Skeletal muscle tissue (tissue), 4 donors: ENCODE data around the gene C10orf67. TPM values are rescaled to one million over a fixed set of nuclear protein-coding genes. Genes with fewer than 3 reads are reported as not detected.

ENCODE experiments used
- H3K27ac ChIP-seq: one replicate; pipeline ENCODE4 v1.7.0; 2013; ENCODE audit warnings: mild to moderate bottlenecking, low read depth, low read length, inconsistent platforms
- H3K27me3 ChIP-seq, 3 donors: one replicate each; pipeline ENCODE4 v1.7.0; 2013; ENCODE audit warnings: low read length in 3 of 3; ENCODE audit not compliant: control insufficient read depth in 3 of 3, insufficient read depth in 3 of 3
- H3K36me3 ChIP-seq, 3 donors: one replicate each; pipeline ENCODE4 v1.7.0; 2013; ENCODE audit warnings: low read length in 3 of 3; ENCODE audit not compliant: control insufficient read depth in 3 of 3, insufficient read depth in 3 of 3
- H3K4me1 ChIP-seq, 3 donors: one replicate each; pipeline ENCODE4 v1.7.0; 2013; ENCODE audit warnings: low read length in 3 of 3, mild to moderate bottlenecking in 3 of 3; ENCODE audit not compliant: control insufficient read depth in 3 of 3, insufficient read depth in 3 of 3
- H3K4me3 ChIP-seq, 3 donors: one replicate each; pipeline ENCODE4 v1.7.0; 2013; ENCODE audit warnings: low read length in 3 of 3
- H3K9ac ChIP-seq, 3 donors: one replicate each; pipeline ENCODE4 v1.7.0; 2013; ENCODE audit warnings: low read length in 3 of 3, mild to moderate bottlenecking in 3 of 3, moderate library complexity in 2 of 3, low read depth in 1 of 3
- H3K9me3 ChIP-seq, 3 donors: one replicate each; pipeline ENCODE4 v1.7.0; 2013; ENCODE audit warnings: low read length in 3 of 3; ENCODE audit not compliant: control insufficient read depth in 3 of 3
- total RNA-seq: library from RNA; depleted of rRNA; stranded (reverse); fragments of >200 nt; gene quantifications from one replicate; pipeline ENCODE4 v1.2.3, GENCODE V29; 2014
- donor health status: Osteomylitis.

Gene C10orf67
- total RNA-seq, 1 donor from 2014 or later: under 0.01 TPM

DNA sequence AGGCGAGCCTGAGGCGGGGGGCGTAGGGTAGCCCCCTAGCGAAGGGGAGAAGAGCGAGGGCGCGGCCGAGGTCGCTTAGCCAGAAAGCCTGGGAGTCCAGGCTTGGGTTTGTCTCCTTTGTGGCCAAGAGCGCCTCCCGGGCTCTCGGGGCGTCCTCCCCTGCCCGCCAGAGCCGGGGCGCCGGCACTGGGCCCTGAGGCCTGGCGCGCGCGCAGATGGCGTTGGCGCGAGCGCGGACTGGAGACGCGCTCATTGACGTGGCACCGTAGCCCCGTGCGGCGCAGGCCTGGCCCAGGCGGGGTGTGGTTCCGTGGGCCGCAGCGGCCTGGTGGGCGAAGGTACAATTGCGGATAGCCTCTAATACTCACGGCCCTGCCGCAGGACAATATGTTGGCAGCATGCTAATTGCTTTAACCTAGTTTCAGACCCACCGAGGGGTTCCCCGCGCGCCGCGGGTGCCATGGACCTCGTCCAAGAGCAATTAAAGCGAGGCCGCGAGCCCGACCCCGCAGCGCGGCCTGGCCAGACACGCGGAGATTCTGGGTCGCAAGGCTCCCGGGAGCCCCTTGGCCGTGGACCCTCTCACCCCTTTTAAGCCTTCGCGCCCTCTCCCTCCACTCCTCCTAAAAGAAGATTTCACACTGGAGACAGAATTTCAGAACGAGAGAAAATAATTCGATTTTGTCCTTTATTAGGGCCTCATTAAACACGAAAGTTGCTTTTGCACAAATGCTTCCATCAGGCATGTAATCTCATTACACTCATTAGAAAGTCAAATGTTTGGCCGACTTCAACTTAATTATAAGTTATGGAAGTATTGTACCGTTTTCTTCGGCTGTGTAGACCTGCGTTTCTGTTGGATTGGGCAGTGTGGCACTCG lies 149.4 kb downstream of the C10orf67 start:
- Histone ChIP-seq H3K27me3 (peaks cover 68 to 85% (median 74%) of the 10 kb centered on the region in 3 donors), H3K4me3 (no peak overlapping the region), H3K4me1 (peaks cover 0 to 2% (median 0%) of the 10 kb centered on the region in 3 donors), H3K27ac (no peak overlapping the region), H3K9me3 (no peaks in the 10 kb centered on the region), H3K9ac (no peak overlapping the region), H3K36me3 (no peaks in the 10 kb centered on the region)

DNA sequence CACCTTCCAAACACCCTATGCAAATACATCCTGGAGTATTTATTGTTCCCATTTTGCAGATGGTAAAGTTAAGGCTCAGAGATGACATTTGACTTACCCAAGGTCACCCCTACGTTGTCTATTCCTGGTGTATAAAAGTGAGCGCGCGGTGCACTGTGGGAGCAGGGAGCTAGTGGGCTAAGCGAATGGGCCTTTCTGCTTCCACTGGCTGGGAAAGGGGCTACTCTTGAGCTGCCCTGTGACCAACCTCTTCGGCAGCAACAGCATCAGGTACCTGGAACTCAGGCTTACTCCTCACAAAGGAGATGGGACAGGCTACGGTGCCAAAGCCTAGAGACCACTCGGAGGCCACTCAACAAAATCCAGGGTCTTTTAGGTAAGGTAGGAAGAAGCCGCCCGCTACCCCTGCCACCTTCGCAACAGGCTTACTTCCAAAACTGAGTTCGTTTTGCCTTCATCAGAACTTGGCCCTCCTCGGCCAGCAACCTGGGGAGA lies 150.1 kb downstream of the C10orf67 start:
- Histone ChIP-seq H3K27ac (no peak overlapping the region), H3K9ac (no peak overlapping the region), H3K4me1 (peaks cover 0 to 2% (median 0%) of the 10 kb centered on the region in 3 donors), H3K27me3 (peaks cover 66 to 83% (median 71%) of the 10 kb centered on the region in 3 donors), H3K4me3 (no peak overlapping the region), H3K9me3 (no peaks in the 10 kb centered on the region), H3K36me3 (no peaks in the 10 kb centered on the region)

DNA sequence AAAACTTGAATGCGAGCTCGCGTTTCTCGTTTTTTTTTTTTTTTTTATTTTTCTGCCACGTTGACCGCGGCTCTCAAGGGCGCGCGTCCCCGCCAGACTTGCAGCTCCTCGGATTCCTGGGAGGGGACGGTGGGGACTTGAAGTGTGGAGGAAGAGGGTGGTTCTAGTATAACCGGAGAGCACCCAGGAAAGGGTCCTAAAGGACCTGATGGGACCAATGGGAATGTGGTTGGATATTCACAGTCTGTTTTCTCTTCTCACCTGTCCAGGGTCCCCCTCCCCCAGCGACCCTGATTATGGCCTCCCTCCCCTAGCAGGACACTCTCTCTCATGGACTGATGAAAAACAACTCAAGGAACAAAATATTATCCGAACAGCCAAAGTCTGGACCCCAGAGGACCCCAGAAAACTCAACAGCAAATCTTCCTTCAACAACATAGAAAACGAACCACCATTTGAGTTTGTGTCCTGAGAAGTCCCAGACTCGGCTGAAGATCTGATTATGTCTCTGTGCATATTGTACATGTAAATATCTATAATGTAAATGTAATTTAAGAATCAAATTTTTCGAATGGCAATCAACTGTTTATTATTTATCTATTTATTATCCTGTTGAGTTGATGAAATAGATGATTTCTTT lies 151.0 kb downstream of the C10orf67 start:
- H3K4me1 ChIP-seq: no peaks in the 10 kb centered on the region
- no peak overlapping the region for H3K4me3 ChIP-seq
- H3K9me3 ChIP-seq: no peaks in the 10 kb centered on the region
- no peak overlapping the region for H3K9ac ChIP-seq
- H3K27me3 ChIP-seq: peaks cover 65 to 83% (median 72%) of the 10 kb centered on the region in 3 donors
- no peaks in the 10 kb centered on the region for H3K36me3 ChIP-seq
- no peak overlapping the region for H3K27ac ChIP-seq

DNA sequence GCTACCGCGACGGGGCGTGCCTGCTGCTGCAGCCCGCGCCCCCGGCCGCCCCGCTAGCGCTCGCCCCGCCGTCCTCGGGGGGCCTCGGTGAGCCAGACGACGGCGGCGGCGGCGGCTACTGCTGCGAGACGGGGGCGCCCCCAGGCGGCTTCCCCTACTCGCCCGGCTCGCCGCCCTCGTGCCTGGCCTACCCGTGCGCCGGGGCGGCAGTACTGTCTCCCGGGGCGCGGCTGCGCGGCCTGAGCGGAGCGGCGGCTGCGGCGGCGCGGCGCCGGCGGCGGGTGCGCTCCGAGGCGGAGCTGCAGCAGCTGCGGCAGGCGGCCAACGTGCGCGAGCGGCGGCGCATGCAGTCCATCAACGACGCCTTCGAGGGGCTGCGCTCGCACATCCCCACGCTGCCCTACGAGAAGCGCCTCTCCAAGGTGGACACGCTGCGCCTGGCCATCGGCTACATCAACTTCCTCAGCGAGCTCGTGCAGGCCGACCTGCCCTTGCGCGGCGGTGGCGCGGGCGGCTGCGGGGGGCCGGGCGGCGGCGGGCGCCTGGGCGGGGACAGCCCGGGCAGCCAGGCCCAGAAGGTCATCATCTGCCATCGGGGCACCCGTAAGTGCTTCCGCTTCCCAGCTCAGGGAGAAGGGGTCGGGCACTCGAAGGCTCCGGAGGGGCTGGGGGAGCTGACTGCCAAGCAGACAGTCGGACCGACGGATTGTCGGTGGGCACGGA lies 151.7 kb downstream of the C10orf67 start:
- Histone ChIP-seq H3K27me3 (peaks cover 66 to 87% (median 78%) of the 10 kb centered on the region in 3 donors), H3K9me3 (no peaks in the 10 kb centered on the region), H3K36me3 (no peaks in the 10 kb centered on the region), H3K9ac (no peak overlapping the region), H3K4me1 (no peaks in the 10 kb centered on the region), H3K4me3 (no peak overlapping the region), H3K27ac (no peak overlapping the region)

DNA sequence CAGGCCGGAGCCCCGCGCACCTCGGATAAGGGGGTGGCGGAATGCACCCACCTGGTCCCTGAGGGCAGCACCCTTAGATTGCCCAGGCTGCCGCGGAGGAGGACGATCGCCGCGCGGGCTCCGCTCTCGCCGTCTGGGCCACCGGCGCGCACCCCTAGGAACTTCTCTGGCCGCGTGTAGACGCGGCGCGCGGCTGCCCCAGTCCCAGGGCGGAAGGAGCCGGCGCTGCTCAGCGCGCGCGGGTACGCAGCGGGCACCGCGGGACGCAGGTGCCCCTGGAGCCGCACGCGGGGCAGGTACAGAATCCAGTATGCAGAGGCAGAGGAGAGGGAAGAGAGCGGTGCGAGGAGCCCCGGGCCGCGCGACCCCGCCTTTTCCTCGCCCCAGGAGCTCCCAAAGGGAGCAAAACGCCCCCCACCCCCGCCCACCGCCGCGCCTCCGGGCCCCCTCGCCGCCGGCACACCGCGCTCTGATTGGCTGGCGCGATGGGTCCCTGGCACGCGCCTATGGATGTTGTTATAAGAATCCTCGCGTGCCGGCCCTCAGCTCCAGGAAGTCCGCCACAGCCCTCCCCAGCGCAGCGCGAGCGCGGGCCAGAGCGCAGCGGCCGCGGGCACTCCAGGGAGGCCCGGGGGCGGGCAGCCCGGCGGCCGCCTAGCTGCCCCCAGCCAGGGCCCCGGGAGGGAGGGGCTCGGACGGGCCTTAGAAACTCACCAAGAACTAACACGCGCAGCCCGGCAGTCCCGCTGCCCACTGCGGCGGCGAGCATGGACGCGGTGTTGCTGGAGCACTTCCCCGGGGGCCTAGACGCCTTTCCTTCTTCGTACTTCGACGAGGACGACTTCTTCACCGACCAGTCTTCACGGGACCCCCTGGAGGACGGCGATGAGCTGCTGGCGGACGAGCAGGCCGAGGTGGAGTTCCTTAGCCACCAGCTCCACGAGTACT lies 152.6 kb downstream of the C10orf67 start, which contains the start of gene PTF1A:
TSS of gene PTF1A (plus strand) at position 549 of the 948 bp plus-strand sequence. CDS start at position 768, 219 bp downstream.
- no peak within 1 kb of the TSS for H3K9ac ChIP-seq
- no peak within 1 kb of the TSS for H3K4me3 ChIP-seq
- H3K4me1 ChIP-seq: no peaks in the 10 kb centered on the region
- no peaks in the 10 kb centered on the region for H3K36me3 ChIP-seq
- no peaks in the 10 kb centered on the region for H3K9me3 ChIP-seq
- H3K27ac ChIP-seq: no peak within 1 kb of the TSS
- peaks cover 59 to 85% (median 76%) of the 10 kb centered on the region in 3 donors for H3K27me3 ChIP-seq

DNA sequence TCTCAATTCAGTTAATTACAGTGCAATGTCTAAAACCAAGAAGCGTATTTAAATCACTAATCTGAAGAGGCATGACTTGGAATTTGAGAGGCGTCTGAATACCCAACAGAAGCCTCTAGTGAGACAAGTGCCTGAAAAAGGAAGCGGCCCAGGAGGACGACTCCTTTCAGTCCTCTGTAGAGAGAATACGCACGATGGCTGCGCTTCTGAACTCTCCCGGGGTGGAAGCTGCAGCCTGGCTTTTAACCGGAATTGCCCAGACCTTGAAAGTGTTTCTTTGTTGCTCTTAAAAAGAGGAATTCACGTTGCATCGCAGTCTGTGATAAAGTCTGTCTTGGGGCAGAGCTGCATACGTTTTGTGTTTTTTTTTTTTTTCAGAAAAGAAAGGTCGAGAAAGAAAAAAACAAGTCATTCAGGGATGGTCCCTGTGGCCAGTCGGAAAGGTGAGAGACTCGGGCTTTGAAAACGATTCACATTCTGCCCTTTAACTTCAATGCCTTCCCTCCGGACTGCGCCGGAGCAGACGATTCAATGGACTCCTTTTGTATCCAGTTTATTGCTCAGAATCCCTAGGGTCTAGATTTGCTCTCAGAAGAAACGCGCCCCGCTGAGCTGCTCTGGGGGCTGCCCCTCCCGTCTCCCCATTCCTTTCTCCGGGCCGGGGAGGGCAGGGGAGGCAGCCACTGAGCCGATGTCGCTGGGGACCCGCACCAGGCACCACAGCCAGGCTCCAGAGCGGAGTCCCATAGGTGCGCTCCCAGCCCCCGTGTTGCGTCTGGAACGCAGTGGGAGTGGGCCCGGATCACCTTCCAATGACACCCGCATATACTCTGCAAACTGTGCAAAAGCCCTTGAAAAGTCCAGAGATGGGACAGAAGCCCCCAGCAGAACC lies 153.5 kb downstream of the C10orf67 start:
- Histone ChIP-seq H3K27me3 (peaks cover 51 to 78% (median 70%) of the 10 kb centered on the region in 3 donors), H3K36me3 (no peaks in the 10 kb centered on the region)

DNA sequence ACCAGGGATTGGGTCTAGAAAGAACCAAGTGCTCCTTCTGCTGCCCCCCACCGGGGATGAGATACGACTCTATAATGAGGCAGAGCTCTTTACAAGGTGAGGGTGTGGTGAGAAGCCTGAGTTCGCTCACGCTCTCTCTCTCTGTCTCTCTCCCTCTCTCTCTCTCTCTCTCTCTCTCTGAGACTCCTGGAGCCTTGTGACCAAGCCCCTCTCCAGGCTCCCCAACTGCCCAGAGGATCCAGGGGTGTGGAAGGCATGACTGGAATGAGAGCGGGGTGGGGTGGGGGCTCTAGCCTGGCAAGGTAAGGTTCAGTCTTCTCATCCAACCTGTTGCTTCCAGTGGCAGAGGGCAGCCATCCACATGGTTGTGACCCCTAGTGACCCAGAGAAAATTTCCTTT lies 155.6 kb downstream of the C10orf67 start:
- Histone ChIP-seq H3K9me3 (no peaks in the 10 kb centered on the region), H3K27ac (no peak overlapping the region), H3K4me3 (no peak overlapping the region), H3K4me1 (no peaks in the 10 kb centered on the region), H3K9ac (no peak overlapping the region), H3K36me3 (no peaks in the 10 kb centered on the region), H3K27me3 (peaks cover 31 to 62% (median 52%) of the 10 kb centered on the region in 3 donors)

More for the DNA sequence above, 153.5 kb downstream of the C10orf67 start:
- no peaks in the 10 kb centered on the region for H3K9me3 ChIP-seq
- H3K4me3 ChIP-seq: no peak overlapping the region
- no peak overlapping the region for H3K27ac ChIP-seq
- no peaks in the 10 kb centered on the region for H3K4me1 ChIP-seq
- H3K9ac ChIP-seq: no peak overlapping the region

DNA sequence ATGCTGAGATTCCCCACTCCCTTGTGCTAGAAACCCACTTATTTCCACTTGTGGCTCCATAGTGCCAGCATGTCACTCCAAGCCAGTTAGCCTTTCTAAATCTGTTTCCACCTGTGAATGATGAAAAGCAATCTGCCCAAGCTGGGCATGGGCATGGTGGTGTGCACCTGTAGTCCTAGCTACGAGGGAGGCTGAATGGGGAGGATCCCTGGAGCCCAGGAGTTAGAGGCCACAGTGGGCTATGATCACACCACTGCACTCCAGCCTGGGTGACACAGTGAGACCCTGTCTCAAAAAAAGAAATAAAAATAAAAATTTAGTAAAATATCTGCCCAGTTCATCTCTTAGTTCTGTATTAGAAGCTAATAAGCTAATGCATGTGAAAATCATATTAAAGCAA lies 157.4 kb downstream of the C10orf67 start:
- Histone ChIP-seq H3K27me3 (peaks cover 30 to 48% (median 40%) of the 10 kb centered on the region in 3 donors), H3K9me3 (no peaks in the 10 kb centered on the region), H3K4me3 (no peak overlapping the region), H3K36me3 (no peaks in the 10 kb centered on the region), H3K9ac (no peak overlapping the region), H3K27ac (no peak overlapping the region), H3K4me1 (no peaks in the 10 kb centered on the region)
